ENCODE results near the gene KIF3A.

KIF3A gene

GRCh38 chr5:132657676-132658380, 79.5 kb downstream of the KIF3A start, which contains the start of gene IL13:
Gene IL13 (plus strand): TSS chr5:132658173. CDS start chr5:132658187, 14 bp downstream.
- DNase-seq: no peak
- in situ Hi-C loops (cut with MboI; ENCODE audit: low pct_unique_long_range_greater_than_20kb, low sequenced_read_pairs): no loop called here

- in situ Hi-C loops (cut with MboI; ENCODE audit: low pct_unique_long_range_greater_than_20kb, low sequenced_read_pairs): no loop called here
- DNase-seq: no peak
Observed at GRCh38 chr5:132656774-132657355, 80.5 kb downstream of the KIF3A start.

DNA sequence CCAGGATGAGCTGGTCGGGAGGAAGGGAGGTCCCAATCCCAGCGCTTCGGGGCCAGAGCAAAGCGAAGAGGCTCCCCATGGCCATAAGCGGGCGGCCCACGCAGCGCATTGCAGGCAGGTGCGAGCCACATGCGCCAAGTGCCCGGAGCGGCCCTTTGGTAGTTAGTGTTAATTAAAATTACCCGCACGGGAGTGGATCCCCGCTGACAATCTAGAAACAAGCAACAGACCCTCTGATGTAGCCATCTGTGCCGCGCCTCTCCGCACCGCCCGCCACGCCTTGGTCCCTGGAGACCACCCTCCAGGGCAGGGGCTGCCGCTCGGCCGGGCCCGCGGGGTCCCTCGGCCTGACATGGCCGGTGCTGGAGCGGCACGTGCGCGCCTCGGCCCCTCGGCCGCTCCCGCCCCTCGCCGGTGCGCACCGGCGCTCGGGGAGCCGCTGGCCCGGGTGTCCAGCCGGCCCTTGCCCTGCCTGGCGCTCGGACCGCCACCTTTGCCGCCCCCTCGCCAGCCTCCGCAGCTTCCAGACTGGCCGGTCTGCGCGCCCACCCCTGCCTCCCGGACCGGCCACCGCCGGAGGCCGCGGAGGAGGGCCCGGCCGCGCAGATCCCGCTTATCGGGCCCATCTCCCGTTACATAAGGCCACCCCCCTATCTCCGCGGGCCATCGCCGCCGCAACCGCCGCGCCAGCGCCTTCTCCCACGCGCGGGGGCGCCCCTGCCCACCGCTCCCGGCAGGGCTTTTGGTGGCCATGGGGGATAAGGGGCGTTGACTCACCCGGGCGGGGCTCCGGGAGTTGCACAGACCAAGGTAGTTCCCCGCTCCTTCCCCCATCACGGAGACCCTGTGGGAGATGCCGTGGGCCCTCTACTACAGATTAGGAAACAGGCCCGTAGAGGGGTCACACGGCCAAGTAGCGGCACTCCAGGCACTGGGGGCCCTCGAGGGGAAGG, 81.2 kb downstream of the KIF3A start:
- DNase-seq: no peak
- in situ Hi-C loops (cut with MboI; ENCODE audit: low pct_unique_long_range_greater_than_20kb, low sequenced_read_pairs): no loop called here

DNA sequence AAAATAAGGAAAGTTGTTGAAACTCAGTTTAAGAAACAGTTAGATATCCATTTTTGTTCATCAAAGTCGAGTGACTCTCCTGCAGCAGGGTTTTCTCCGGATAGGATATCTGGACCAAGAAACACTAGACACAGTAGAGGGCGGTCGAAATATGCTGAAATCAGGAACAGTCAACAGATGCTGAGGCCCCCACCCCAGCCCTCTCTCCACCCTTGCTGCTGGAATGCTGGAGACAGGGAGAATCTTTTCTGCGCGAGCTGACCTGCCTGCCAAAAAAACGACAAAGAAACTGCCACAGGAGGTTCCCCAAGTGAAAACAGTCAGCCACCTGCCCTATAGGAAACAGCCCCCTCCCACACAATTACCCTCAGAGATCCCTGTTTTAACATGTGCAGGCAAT, 83.6 kb downstream of the KIF3A start:
- in situ Hi-C loops (cut with MboI; ENCODE audit: low pct_unique_long_range_greater_than_20kb, low sequenced_read_pairs): no loop called here
- no peak for DNase-seq

DNA sequence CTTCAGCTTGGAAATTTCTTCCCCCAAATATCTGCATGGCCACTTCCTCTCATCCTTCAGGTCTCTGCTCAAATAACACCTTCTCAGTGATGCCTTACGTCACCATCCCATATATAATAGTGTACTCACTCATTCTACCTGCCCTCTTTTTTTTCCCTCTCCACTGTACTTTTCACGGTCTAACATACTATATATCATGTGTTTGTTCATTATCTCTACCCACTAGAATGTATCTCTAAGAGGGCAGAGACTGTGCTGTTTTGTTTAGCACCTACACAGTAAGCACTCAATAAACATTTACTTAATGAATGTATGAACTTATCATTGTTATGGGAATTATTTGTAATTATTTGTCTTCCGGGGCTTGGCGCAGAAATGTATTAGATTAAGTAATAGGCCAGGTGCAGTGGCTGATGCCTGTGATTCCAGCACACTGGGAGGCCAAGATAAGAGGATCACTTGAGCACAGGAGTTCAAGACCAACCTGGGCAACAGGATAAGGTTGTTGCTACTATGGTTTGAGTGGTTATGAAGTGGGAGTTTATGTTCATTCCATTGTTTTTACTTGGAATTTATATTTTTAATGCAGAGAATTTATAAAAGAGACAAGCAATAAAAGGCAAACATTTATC, 85.4 kb downstream of the KIF3A start:
- in situ Hi-C loops (cut with MboI; ENCODE audit: low pct_unique_long_range_greater_than_20kb, low sequenced_read_pairs): no loop called here
- no peak for DNase-seq

GRCh38 chr5:132648355-132648754, 89.0 kb downstream of the KIF3A start:
- in situ Hi-C loops (cut with MboI; ENCODE audit: low pct_unique_long_range_greater_than_20kb, low sequenced_read_pairs): no loop called here

DNA sequence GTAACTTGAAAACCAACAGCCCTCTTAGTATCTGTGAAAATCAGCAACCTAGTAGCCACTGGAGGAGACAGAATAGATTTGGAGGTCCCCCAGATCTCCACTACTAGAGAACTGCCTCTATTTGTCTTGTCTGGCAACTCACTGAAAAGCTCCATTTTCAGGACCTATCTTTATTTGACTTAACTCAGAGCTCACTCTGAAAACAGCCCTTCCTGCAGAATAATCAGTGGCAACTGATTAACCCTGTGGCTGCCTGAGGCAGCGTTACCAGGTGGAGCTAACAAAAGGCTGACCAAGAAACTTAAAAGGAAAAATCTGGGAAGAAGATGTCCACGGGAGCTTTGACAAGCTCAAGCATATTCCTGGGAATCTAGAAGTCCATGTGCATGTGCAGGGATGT, 89.9 kb downstream of the KIF3A start:
- in situ Hi-C loops (cut with MboI; ENCODE audit: low pct_unique_long_range_greater_than_20kb, low sequenced_read_pairs): no loop called here
- DNase-seq: no peak

More at GRCh38 chr5:132648355-132648754, 89.0 kb downstream of the KIF3A start:
- DNase-seq: no peak

GRCh38 chr5:132646583-132647266, 90.6 kb downstream of the KIF3A start:
- in situ Hi-C loops (cut with MboI; ENCODE audit: low pct_unique_long_range_greater_than_20kb, low sequenced_read_pairs): no loop called here
- no peak for DNase-seq

GRCh38 chr5:132644177-132644576, 93.2 kb downstream of the KIF3A start:
- in situ Hi-C loops (cut with MboI; ENCODE audit: low pct_unique_long_range_greater_than_20kb, low sequenced_read_pairs): no loop called here
- DNase-seq: no peak

Measured in KBM-7 (cell line).